ES-I3 (cell line): ENCODE data around the gene PTAFR.

ENCODE experiments used
- H3K36me3 ChIP-seq: 2 replicates; pipeline ENCODE4 v1.6.1; 2013; ENCODE audit warnings: mild to moderate bottlenecking, low read length, control low read depth, moderate library complexity; ENCODE audit not compliant: insufficient read depth
- H3K4me1 ChIP-seq: 2 replicates; pipeline ENCODE4 v1.6.1; 2013; ENCODE audit warnings: mild to moderate bottlenecking, control low read depth, low read length; ENCODE audit not compliant: insufficient read depth
- H3K9ac ChIP-seq: 2 replicates; pipeline ENCODE4 v1.6.1; 2013; ENCODE audit warnings: low read depth, mild to moderate bottlenecking, low read length, moderate library complexity
- H3K9me3 ChIP-seq: 2 replicates; pipeline ENCODE4 v1.6.1; 2013; ENCODE audit warnings: mild to moderate bottlenecking, low read length, moderate library complexity; ENCODE audit not compliant: control insufficient read depth, insufficient read depth

PTAFR gene

DNA sequence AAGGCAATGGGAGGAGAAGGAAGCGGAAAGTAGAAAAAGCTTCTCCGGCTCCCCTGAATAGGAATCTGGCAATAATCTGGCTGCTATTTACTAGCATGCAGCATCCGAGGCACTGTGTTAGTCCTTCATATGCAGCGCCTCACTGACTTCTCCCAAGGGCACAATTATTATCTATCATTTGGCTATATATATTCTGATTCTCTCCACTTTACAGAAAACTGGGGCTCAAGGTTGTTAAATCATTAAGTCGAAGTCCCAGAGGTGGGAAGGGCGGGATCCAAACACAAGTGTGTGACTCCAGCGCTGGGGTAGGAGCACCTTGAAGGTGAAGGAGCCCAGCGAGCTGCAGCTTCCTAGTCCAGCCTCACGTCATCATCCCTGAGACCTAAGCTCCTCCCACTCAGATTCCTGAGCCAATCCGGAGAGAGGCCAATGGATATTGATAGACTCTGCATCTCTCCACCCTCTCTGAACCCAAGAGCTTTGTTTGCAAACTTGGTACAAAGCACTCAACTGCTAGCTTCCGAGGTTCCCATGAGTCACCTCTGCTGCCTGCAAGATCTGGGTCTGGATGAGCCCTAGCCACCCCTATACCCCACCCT, 71.5 kb downstream of the PTAFR start:
- Histone ChIP-seq H3K9ac (peak overlapping the region; percentile 40), H3K4me1 (peaks cover 3% of the 10 kb centered on the region; the same call in 1 of the 2 replicates), H3K9me3 (no peaks in the 10 kb centered on the region), H3K36me3 (no peaks in the 10 kb centered on the region)

DNA sequence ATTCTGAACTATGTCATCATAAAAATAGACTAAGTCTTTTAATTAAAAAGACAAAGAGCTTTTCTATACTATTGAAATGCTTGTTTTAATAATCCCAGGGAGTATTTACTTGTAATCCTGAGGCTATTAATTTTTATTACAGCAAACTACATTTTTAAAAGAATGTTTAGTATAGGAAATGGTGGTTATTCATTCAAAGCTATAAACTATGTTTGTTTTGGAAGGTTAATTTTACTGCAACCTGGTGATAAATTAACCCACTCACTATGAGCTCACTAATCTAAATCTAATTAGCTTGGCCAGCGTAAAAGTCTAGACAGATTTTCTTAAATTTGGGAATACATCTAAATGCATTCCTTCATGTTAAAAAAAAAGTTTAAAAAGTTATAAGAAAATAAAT, 74.3 kb downstream of the PTAFR start:
- Histone ChIP-seq H3K36me3 (no peaks in the 10 kb centered on the region), H3K4me1 (peaks cover 3% of the 10 kb centered on the region; the same call in 1 of the 2 replicates), H3K9ac (no peak overlapping the region), H3K9me3 (no peaks in the 10 kb centered on the region)

- Histone ChIP-seq H3K9me3 (no peaks in the 10 kb centered on the region), H3K9ac (no peak overlapping the region), H3K4me1 (no peaks in the 10 kb centered on the region), H3K36me3 (no peaks in the 10 kb centered on the region)
Measured at GRCh38 chr1:28099050-28099769, 77.3 kb downstream of the PTAFR start.
